ENCODE measurements around the gene TACC3. TPM values are rescaled to one million over a fixed set of nuclear protein-coding genes. Genes with fewer than 3 reads are reported as not detected.

The TACC3 gene
- total and polyA plus RNA-seq, 2 of the 8 experiments (the other 6 are each of a cell fraction or from before 2014, with no cell fraction given) = 73.8 to 148 TPM

GRCh38 chr4:1725521-1725920 is 4.2 kb downstream of the TACC3 start:
- no peak for FAIRE-seq

More at GRCh38 chr4:1725521-1725920, 4.2 kb downstream of the TACC3 start:
- Histone ChIP-seq H3K36me3 (ENCODE audit: control insufficient read depth in 2 of 4, insufficient read depth in 4 of 4, low read length in 3 of 4) (peaks cover 41 to 49% (median 45%) of the 10 kb centered on the region in 4 experiments), H3K9me3 (ENCODE audit: insufficient read depth in 2 of 2, low read depth in 1 of 2, low read length in 1 of 2) (no peaks in the 10 kb centered on the region), H4K20me1 (replicated peaks in 1 of 2; ENCODE audit: control insufficient read depth in 1 of 2, insufficient read depth in 2 of 2, low read length in 2 of 2) (peaks cover 24 to 33% of the 10 kb centered on the region in 2 experiments), H2BK20ac (ENCODE audit: low read length) (no peak overlapping the region), H3K4me1 (replicated peaks in 1 of 4; ENCODE audit: control insufficient read depth in 3 of 4, insufficient read depth in 4 of 4, low read length in 3 of 4) (peaks cover 0 to 12% (median 5%) of the 10 kb centered on the region in 4 experiments; a peak in 6 of 7 replicates), H3K79me2 (ENCODE audit: control insufficient read depth in 1 of 2, insufficient read depth in 2 of 2, low read length in 2 of 2) (peaks cover 9 to 34% of the 10 kb centered on the region in 2 experiments; a peak in 3 of 4 replicates), H4K91ac (replicated peaks; ENCODE audit: insufficient read length, low read length) (no peak overlapping the region), H4K8ac (ENCODE audit: extremely low read depth, insufficient read depth, low read length) (no peak overlapping the region), H3K23me2 (ENCODE audit: low read depth, low read length) (peaks cover 6% of the 10 kb centered on the region), H2BK12ac (ENCODE audit: low read depth, low read length) (no peak overlapping the region), H2BK120ac (replicated peaks; ENCODE audit: low read depth, low read length) (no peak overlapping the region), H2AK5ac (ENCODE audit: low read depth, low read length) (no peak overlapping the region), H4K5ac (ENCODE audit: insufficient read length, low read depth, low read length) (no peak overlapping the region), H2BK5ac (ENCODE audit: low read depth, low read length) (no peak overlapping the region), H3K23ac (ENCODE audit: insufficient read length) (no peak overlapping the region), H2AFZ (ENCODE audit: low read length) (no peak overlapping the region), H3K18ac (ENCODE audit: extremely low read depth, low read length) (no peak overlapping the region), H3K4me2 (ENCODE audit: insufficient read depth in 1 of 2, low read depth in 2 of 2, low read length in 2 of 2) (no peak overlapping the region), H2BK15ac (ENCODE audit: low read length) (no peak overlapping the region), H3K14ac (ENCODE audit: insufficient read length) (no peak overlapping the region), H3K27ac (ENCODE audit: low read depth, low read length) (no peak overlapping the region), H3K4ac (replicated peaks; ENCODE audit: insufficient read length, low read depth, low read length) (no peak overlapping the region), H3K9ac (replicated peaks in 1 of 4; ENCODE audit: extremely low read depth in 1 of 4, low read depth in 3 of 4, low read length in 3 of 4) (no peak overlapping the region), H3K4me3 (ENCODE audit: extremely low read depth in 1 of 4, insufficient read depth in 2 of 4, low read depth in 3 of 4, low read length in 4 of 4) (no peak overlapping the region), H3K79me1 (ENCODE audit: low read depth, low read length) (peaks cover 7% of the 10 kb centered on the region), H3K56ac (replicated peaks; ENCODE audit: insufficient read length, low read depth, low read length) (no peak overlapping the region), H3K27me3 (replicated peaks in 1 of 4; ENCODE audit: control insufficient read depth in 3 of 4, extremely low read depth in 1 of 4, insufficient read depth in 3 of 4, low read length in 3 of 4) (no peaks in the 10 kb centered on the region)
- ChIA-PET POLR2A (ENCODE audit: partially characterized antibody) (interaction anchor here (0.8 to 8.8 kb wide), 2 partner anchors 14 to 84 kb away, joined by 3 to 100 read pairs; partner anchors contain the start of gene SLBP), CTCF (ENCODE audit: partially characterized antibody) (interaction anchor here (1.0 to 18.6 kb wide), 11 partner anchors 11 to 109 kb away, joined by 3 to 326 read pairs (median 4); no protein-coding TSS in a partner anchor)
- DNase-seq (ENCODE audit: low read depth in 1 of 2, low spot score in 2 of 2) = no peak
- TF ChIP-seq TBP (IDR thresholded peaks at IDR 0.05; ENCODE audit: low read depth, low read length) = no peak
- no peak for TF ChIP-seq ATF3 (IDR thresholded peaks at IDR 0.05; ENCODE audit: insufficient read depth, low read depth, low read length)
- no peak for TF ChIP-seq ZNF274 (IDR thresholded peaks at IDR 0.05; ENCODE audit: borderline replicate concordance, extremely low read depth, low read length)
- 96% methylated on average over 10 of the region's 10 CpGs; no CpG with 5 or more reads in 1 of the 2 experiments for WGBS, 2 experiments (ENCODE audit: extremely low coverage in 1 of 2, insufficient coverage in 1 of 2, insufficient read length in 1 of 2, insufficient replicate concordance in 2 of 2, low coverage in 1 of 2, low lambda C conversion rate in 2 of 2, missing lambda C conversion rate in 1 of 2)
